Measurements from ENCODE around the gene THAP4. TPM values are rescaled to one million over a fixed set of nuclear protein-coding genes. Genes with fewer than 3 reads are reported as not detected.
"Not testable (repeated sequence)": the region's sequence is repeated elsewhere in the genome, so short reads cannot be mapped to it uniquely, and the experiment has no call there.

THAP4 gene
- total RNA-seq, 4 donors from 2014 or later = 27.3 to 61.2 (median 42.0) TPM

GRCh38 chr2:241571821-241572620 is 64.9 kb downstream of the THAP4 start:
- Histone ChIP-seq H3K9me3 (no peaks in the 10 kb centered on the region), H3K27ac (no peak overlapping the region), H3K4me3 (no peak overlapping the region), H3K27me3 (no peaks in the 10 kb centered on the region), H3K36me3 (peaks cover 0 to 46% (median 0%) of the 10 kb centered on the region in 3 donors), H3K4me1 (no peaks in the 10 kb centered on the region)
- TF ChIP-seq POLR2A (IDR thresholded peaks at IDR 0.05) = no peak
- no peak for TF ChIP-seq EP300 (IDR thresholded peaks at IDR 0.05)
- no peak for TF ChIP-seq CTCF (IDR thresholded peaks at IDR 0.05)
- WGBS, 2 donors = 81 to 85% methylated on average over 25 to 26 of the region's 27 CpGs
- no peak for DNase-seq (ENCODE audit: low spot score in 2 of 2)

- no peaks in the 10 kb centered on the region for H3K4me1 ChIP-seq
- H3K36me3 ChIP-seq = peaks cover 0 to 46% (median 0%) of the 10 kb centered on the region in 3 donors
- no peak for DNase-seq (ENCODE audit: low spot score in 2 of 2)
- no peak overlapping the region for H3K27ac ChIP-seq
- no peaks in the 10 kb centered on the region for H3K9me3 ChIP-seq
- 80 to 81% methylated on average over 22 to 23 of the region's 23 CpGs for WGBS, 2 donors
- H3K27me3 ChIP-seq = no peaks in the 10 kb centered on the region
- TF ChIP-seq CTCF (IDR thresholded peaks at IDR 0.05) (no peak), EP300 (IDR thresholded peaks at IDR 0.05) (no peak), POLR2A (IDR thresholded peaks at IDR 0.05) (no peak)
- no peak overlapping the region for H3K4me3 ChIP-seq
These were observed 65.9 kb downstream of the THAP4 start for GRCh38 chr2:241570961-241571581.

- H3K4me3 ChIP-seq = no peak overlapping the region
- peaks cover 0 to 11% (median 2%) of the 10 kb centered on the region in 4 donors for H3K4me1 ChIP-seq
- no peaks in the 10 kb centered on the region for H3K9me3 ChIP-seq
- H3K27ac ChIP-seq = no peak overlapping the region
- TF ChIP-seq CTCF (IDR thresholded peaks at IDR 0.05) (no peak), POLR2A (IDR thresholded peaks at IDR 0.05) (no peak), EP300 (IDR thresholded peaks at IDR 0.05) (no peak)
- WGBS, 2 donors = 86 to 93% methylated on average over 19 to 23 of the region's 23 CpGs
- H3K36me3 ChIP-seq = peaks cover 0 to 35% (median 0%) of the 10 kb centered on the region in 3 donors
- DNase-seq (ENCODE audit: low spot score in 2 of 2) = no peak
- no peaks in the 10 kb centered on the region for H3K27me3 ChIP-seq
These were observed 67.1 kb downstream of the THAP4 start for GRCh38 chr2:241569831-241570281.

GRCh38 chr2:241568726-241569125 is 68.2 kb downstream of the THAP4 start:
- Histone ChIP-seq H3K4me1 (peaks cover 0 to 22% (median 2%) of the 10 kb centered on the region in 4 donors), H3K4me3 (no peak overlapping the region), H3K36me3 (peaks cover 0 to 28% (median 0%) of the 10 kb centered on the region in 3 donors), H3K9me3 (no peaks in the 10 kb centered on the region), H3K27me3 (no peaks in the 10 kb centered on the region), H3K27ac (no peak overlapping the region)
- 87 to 88% methylated on average over 4 of the region's 4 CpGs for WGBS, 2 donors
- TF ChIP-seq CTCF (IDR thresholded peaks at IDR 0.05) (no peak), POLR2A (IDR thresholded peaks at IDR 0.05) (no peak), EP300 (IDR thresholded peaks at IDR 0.05) (no peak)
- no peak for DNase-seq (ENCODE audit: low spot score in 2 of 2)

- DNase-seq (ENCODE audit: low spot score in 2 of 2) = no peak
- 90 to 96% methylated on average over 8 of the region's 8 CpGs for WGBS, 2 donors
- no peak for TF ChIP-seq EP300 (IDR thresholded peaks at IDR 0.05)
- no peak for TF ChIP-seq POLR2A (IDR thresholded peaks at IDR 0.05)
- no peak for TF ChIP-seq CTCF (IDR thresholded peaks at IDR 0.05)
- Histone ChIP-seq H3K4me3 (no peak overlapping the region), H3K9me3 (no peaks in the 10 kb centered on the region), H3K27me3 (no peaks in the 10 kb centered on the region), H3K4me1 (peaks cover 0 to 30% (median 2%) of the 10 kb centered on the region in 4 donors), H3K36me3 (peaks cover 0 to 28% (median 0%) of the 10 kb centered on the region in 3 donors), H3K27ac (no peak overlapping the region)
These were observed 69.2 kb downstream of the THAP4 start for GRCh38 chr2:241567776-241568175.

GRCh38 chr2:241567266-241567665 is 69.7 kb downstream of the THAP4 start:
- peaks cover 0 to 29% (median 0%) of the 10 kb centered on the region in 3 donors for H3K36me3 ChIP-seq
- peaks cover 0 to 35% (median 2%) of the 10 kb centered on the region in 4 donors for H3K4me1 ChIP-seq
- 93 to 98% methylated on average over 8 of the region's 15 CpGs for WGBS, 2 donors
- H3K27me3 ChIP-seq; H3K27ac ChIP-seq; DNase-seq (ENCODE audit: low spot score in 2 of 2); H3K4me3 ChIP-seq; H3K9me3 ChIP-seq: not testable (repeated sequence)

Measured in tibial nerve (tissue), 4 donors.